Adrenal gland (tissue), 5 donors: ENCODE results near the gene ZBTB7C.

ENCODE experiments used
- CTCF ChIP-seq, 6 experiments: fragments of 450-650 bp in 4 of 6; fragments of 200-600 bp in 2 of 6; sonication (generic) in 1 of 6; IDR thresholded peaks; 1 replicate in 5 of 6; 2 replicates in 1 of 6; pipeline versions ENCODE4 v1.5.1 to v1.8.0; 2016 to 2021; ENCODE audit warnings: antibody characterized with exemption in 6 of 6, mild to moderate bottlenecking in 2 of 6, moderate library complexity in 1 of 6
- POLR2A ChIP-seq, 2 donors: fragments of 450-650 bp; IDR thresholded peaks; one replicate each; pipeline ENCODE4 v1.6.1; 2017; ENCODE audit warnings: antibody characterized with exemption in 2 of 2, mild to moderate bottlenecking in 2 of 2, moderate library complexity in 1 of 2
- donor health status: DM: no; HTN: no; CAD: no.

- TF ChIP-seq CTCF (IDR thresholded peaks at IDR 0.05) (no peak), POLR2A (IDR thresholded peaks at IDR 0.05) (no peak)
These were observed 24.4 kb upstream of the ZBTB7C start for GRCh38 chr18:48433541-48433940.
